B cell (primary cell): ENCODE data around the gene RCC1. TPM values are rescaled to one million over a fixed set of nuclear protein-coding genes. Genes with fewer than 3 reads are reported as not detected.

ENCODE experiments used
- ATAC-seq: fragments of 200-7000 bp; cut with Tn5 transposase; one replicate; pipeline ENCODE4 v1.10.0; 2021; ENCODE audit warnings: low read depth, mild to moderate bottlenecking, moderate number of reproducible peaks, moderate library complexity
- CTCF ChIA-PET: fragments of 350-600 bp; sonication (Branson Sonifier 250); formaldehyde crosslinking; loops from one replicate; lab custom pipeline; 2021; ENCODE audit warnings: antibody characterized with exemption, inconsistent platforms; lab: Charles Lee
- POLR2A ChIA-PET: fragments of 350-600 bp; sonication (Branson Sonifier 250); formaldehyde crosslinking; loops from one replicate; lab custom pipeline; 2021; ENCODE audit warnings: antibody characterized with exemption; lab: Charles Lee
- DNase-seq: peaks from one replicate; pipeline ENCODE4 v3.0.0; 2013
- H2AFZ ChIP-seq: 2 replicates; pipeline ENCODE4 v1.6.1; 2012; ENCODE audit warnings: mild to moderate bottlenecking, low read depth, low read length; ENCODE audit not compliant: insufficient read depth, poor library complexity, severe bottlenecking
- H3K27ac ChIP-seq, 2 donors: 1 replicate in 1 of 2; 2 replicates in 1 of 2; pipeline ENCODE4 v1.5.1; 2012 to 2013; ENCODE audit warnings: low read length in 2 of 2, mild to moderate bottlenecking in 2 of 2, moderate library complexity in 1 of 2
- H3K27me3 ChIP-seq, 4 experiments: fragments of 200-600 bp in 1 of 4; sonication (generic) in 1 of 4; replicated peaks in 1 of 4; 1 replicate in 2 of 4; 2 replicates in 2 of 4; pipeline versions ENCODE4 v1.6.1 to v1.7.0; 2013 to 2016; ENCODE audit warnings: low read length in 3 of 4, mild to moderate bottlenecking in 2 of 4, mixed read lengths in 1 of 4, moderate library complexity in 1 of 4; ENCODE audit not compliant: insufficient read depth in 4 of 4, control insufficient read depth in 3 of 4; ENCODE audit errors: control extremely low read depth in 1 of 4
- H3K36me3 ChIP-seq, 2 experiments: replicated peaks in 1 of 2; 1 replicate in 1 of 2; 2 replicates in 1 of 2; pipeline versions ENCODE4 v1.6.1 to v1.7.1; 2013; ENCODE audit warnings: low read length in 1 of 2; ENCODE audit not compliant: insufficient read depth in 2 of 2, control insufficient read depth in 1 of 2; ENCODE audit errors: control extremely low read depth in 1 of 2, extremely low read depth in 1 of 2
- H3K4me1 ChIP-seq, 2 donors: fragments of 200-600 bp in 1 of 2; sonication (generic) in 1 of 2; 1 replicate in 1 of 2; 2 replicates in 1 of 2; pipeline versions ENCODE4 v1.5.1 to v1.6.1; 2013 to 2017; ENCODE audit warnings: low read length in 2 of 2; ENCODE audit not compliant: control insufficient read depth in 2 of 2, insufficient read depth in 2 of 2
- H3K4me2 ChIP-seq: replicated peaks from 2 replicates; pipeline ENCODE3; 2012; ENCODE audit warnings: mild to moderate bottlenecking, low read depth, low read length; ENCODE audit not compliant: poor library complexity, severe bottlenecking
- H3K4me3 ChIP-seq, 5 experiments: fragments of 200-600 bp in 1 of 5; sonication (generic) in 1 of 5; 1 replicate in 3 of 5; 2 replicates in 2 of 5; pipeline versions ENCODE4 v1.5.1 to v1.7.0; 2011 to 2016; ENCODE audit warnings: low read length in 4 of 5, mild to moderate bottlenecking in 4 of 5, low read depth in 2 of 5, control low read depth in 1 of 5, moderate library complexity in 1 of 5; ENCODE audit not compliant: insufficient read depth in 1 of 5; ENCODE audit errors: control extremely low read depth in 1 of 5, extremely low read depth in 1 of 5
- H3K79me2 ChIP-seq: fragments of 200-600 bp; sonication (generic); one replicate; pipeline ENCODE4 v1.6.0; 2016; ENCODE audit warnings: low read length; ENCODE audit not compliant: control insufficient read depth, insufficient read depth
- H3K9ac ChIP-seq: fragments of 200-600 bp; sonication (generic); 2 replicates; pipeline ENCODE4 v1.6.1; 2017; ENCODE audit warnings: mild to moderate bottlenecking, low read length, moderate library complexity
- H3K9me3 ChIP-seq, 3 donors: one replicate each; pipeline versions ENCODE4 v1.6.1 to v1.7.1; 2013; ENCODE audit warnings: low read length in 2 of 3; ENCODE audit not compliant: control insufficient read depth in 2 of 3, insufficient read depth in 1 of 3; ENCODE audit errors: control extremely low read depth in 1 of 3
- H4K20me1 ChIP-seq: 2 replicates; pipeline ENCODE4 v1.6.0; 2012; ENCODE audit warnings: mild to moderate bottlenecking, low read length; ENCODE audit not compliant: insufficient read depth, control insufficient read depth, poor library complexity, severe bottlenecking
- H3K27ac Mint-ChIP-seq: one replicate; pipeline ENCODE4 v1.8.0; 2021; ENCODE audit warnings: mixed read lengths
- H3K27me3 Mint-ChIP-seq: one replicate; pipeline ENCODE4 v1.8.0; 2021; ENCODE audit warnings: mixed read lengths
- H3K4me1 Mint-ChIP-seq: one replicate; pipeline ENCODE4 v1.8.0; 2021; ENCODE audit warnings: mixed read lengths
- H3K4me3 Mint-ChIP-seq: one replicate; pipeline ENCODE4 v1.8.0; 2021; ENCODE audit warnings: mixed read lengths
- H3K9me3 Mint-ChIP-seq: one replicate; pipeline ENCODE4 v1.8.0; 2022; ENCODE audit warnings: mixed read lengths; ENCODE audit not compliant: insufficient read depth
- EZH2 ChIP-seq: IDR thresholded peaks from 2 replicates; pipeline ENCODE4 v1.6.1; 2012; ENCODE audit warnings: borderline replicate concordance, low read depth, mild to moderate bottlenecking, moderate library complexity, low read length; ENCODE audit not compliant: insufficient read depth, poor library complexity, severe bottlenecking
- WGBS: methylation state at CpG from one replicate; pipeline ENCODE4 v1.1.5; 2013; ENCODE audit warnings: missing lambda C conversion rate; ENCODE audit not compliant: insufficient coverage; 5-methylcytosine and 5-hydroxymethylcytosine counted together
- intact Hi-C: fragments of 100-400 bp; cut with micrococcal nuclease; formaldehyde crosslinking; loops from one replicate; pipeline ENCODE4 v1.10.0; 2022
- polyA plus RNA-seq: library from polyadenylated mRNA; depleted of rRNA; stranded (reverse); fragments of >200 nt; gene quantifications from 2 replicates; pipeline ENCODE4 v1.2.3, GENCODE V29; 2012
- total RNA-seq, 2 donors: library from RNA; stranded (reverse); fragments of 120-200 nt in 1 of 2; gene quantifications; 1 replicate in 1 of 2; 2 replicates in 1 of 2; pipeline versions ENCODE4 v1.2.3 to v1.2.4, GENCODE V29; 2013 to 2022
- TF ChIP-seq, protein P1 (sequence below): fragments of 200-600 bp; IDR thresholded peaks from one replicate; pipeline ENCODE4 v1.8.0; 2022; ENCODE audit warnings: antibody characterized with exemption, mild to moderate bottlenecking

Gene RCC1
- total and polyA plus RNA-seq, 2 donors (not counting 1 experiment from before 2014, with no cell fraction given): 9.7 to 17.5 TPM

- peaks cover 0 to 5% (median 0%) of the 10 kb centered on the region in 3 donors for H3K9me3 ChIP-seq
- DNase-seq: no peak
- H3K79me2 ChIP-seq: peaks cover 23% of the 10 kb centered on the region
- H3K4me3 ChIP-seq: no peak overlapping the region
- H3K4me1 ChIP-seq: peaks cover 13 to 23% of the 10 kb centered on the region in 2 donors
- peaks cover 3 to 5% of the 10 kb centered on the region in 2 experiments for H3K36me3 ChIP-seq
- TF ChIP-seq, protein P1, sequence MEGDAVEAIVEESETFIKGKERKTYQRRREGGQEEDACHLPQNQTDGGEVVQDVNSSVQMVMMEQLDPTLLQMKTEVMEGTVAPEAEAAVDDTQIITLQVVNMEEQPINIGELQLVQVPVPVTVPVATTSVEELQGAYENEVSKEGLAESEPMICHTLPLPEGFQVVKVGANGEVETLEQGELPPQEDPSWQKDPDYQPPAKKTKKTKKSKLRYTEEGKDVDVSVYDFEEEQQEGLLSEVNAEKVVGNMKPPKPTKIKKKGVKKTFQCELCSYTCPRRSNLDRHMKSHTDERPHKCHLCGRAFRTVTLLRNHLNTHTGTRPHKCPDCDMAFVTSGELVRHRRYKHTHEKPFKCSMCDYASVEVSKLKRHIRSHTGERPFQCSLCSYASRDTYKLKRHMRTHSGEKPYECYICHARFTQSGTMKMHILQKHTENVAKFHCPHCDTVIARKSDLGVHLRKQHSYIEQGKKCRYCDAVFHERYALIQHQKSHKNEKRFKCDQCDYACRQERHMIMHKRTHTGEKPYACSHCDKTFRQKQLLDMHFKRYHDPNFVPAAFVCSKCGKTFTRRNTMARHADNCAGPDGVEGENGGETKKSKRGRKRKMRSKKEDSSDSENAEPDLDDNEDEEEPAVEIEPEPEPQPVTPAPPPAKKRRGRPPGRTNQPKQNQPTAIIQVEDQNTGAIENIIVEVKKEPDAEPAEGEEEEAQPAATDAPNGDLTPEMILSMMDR: no peak
- TF ChIP-seq EZH2: no peak
- 95% methylated on average over 2 of the region's 3 CpGs for WGBS
- peaks cover 21% of the 10 kb centered on the region for H4K20me1 ChIP-seq
- no peak overlapping the region for H3K27ac Mint-ChIP-seq
- H3K27me3 ChIP-seq: no peaks in the 10 kb centered on the region
- ChIA-PET POLR2A (no interaction called here), CTCF (interaction anchor here (1.4 kb wide), 1 partner anchor 375 kb away, joined by 3 read pairs; no protein-coding TSS in a partner anchor)
- no peak overlapping the region for H3K4me2 ChIP-seq
- H3K4me3 Mint-ChIP-seq: no peak overlapping the region
- H2AFZ ChIP-seq: no peak overlapping the region
- H3K9ac ChIP-seq: no peak overlapping the region
- intact Hi-C loops: no loop called here
- ATAC-seq: no peak
- H3K27ac ChIP-seq: no peak overlapping the region
- H3K4me1 Mint-ChIP-seq: peaks cover 17% of the 10 kb centered on the region
- H3K9me3 Mint-ChIP-seq: no peaks in the 10 kb centered on the region
- H3K27me3 Mint-ChIP-seq: no peaks in the 10 kb centered on the region
These were observed 2.7 kb upstream of the RCC1 start for GRCh38 chr1:28503117-28503516.

DNA sequence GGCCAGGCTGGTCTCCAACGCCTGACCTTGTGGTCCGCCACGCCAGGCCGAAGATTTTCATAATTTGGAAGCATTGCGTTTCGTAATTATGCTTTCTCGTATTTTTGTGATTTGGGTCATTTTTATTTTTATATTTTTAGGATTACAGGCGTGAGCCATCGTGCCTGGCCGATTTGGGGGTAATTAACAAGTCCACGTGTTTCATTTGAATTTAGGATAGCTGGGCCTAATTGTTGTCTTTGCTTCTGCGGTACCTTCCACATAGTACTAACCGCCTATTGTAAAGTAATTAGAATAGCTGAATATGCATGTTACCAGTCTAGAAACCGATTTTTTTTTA, 1.0 kb downstream of the RCC1 start:
- H4K20me1 ChIP-seq: peaks cover 53% of the 10 kb centered on the region
- ChIA-PET CTCF (interaction anchor here (0.7 to 4.3 kb wide), 6 partner anchors 11 to 260 kb away, joined by 3 to 24 read pairs (median 4); no protein-coding TSS in a partner anchor), POLR2A (interaction anchor here (0.7 to 1.7 kb wide), 5 partner anchors 11 to 1070 kb away, joined by 3 to 5 read pairs (median 4); partner anchors contain the start of genes SRSF4 and YTHDF2)
- Mint-ChIP-seq H3K4me3 (peak overlapping the region; percentile 97), H3K27ac (peak overlapping the region; percentile 98), H3K9me3 (no peaks in the 10 kb centered on the region), H3K4me1 (peaks cover 48% of the 10 kb centered on the region), H3K27me3 (no peaks in the 10 kb centered on the region)
- peaks cover 0 to 5% (median 0%) of the 10 kb centered on the region in 3 donors for H3K9me3 ChIP-seq
- DNase-seq: no peak
- peaks cover 43 to 54% of the 10 kb centered on the region in 2 donors for H3K4me1 ChIP-seq
- peaks cover 48% of the 10 kb centered on the region for H3K79me2 ChIP-seq
- H2AFZ ChIP-seq: no peak overlapping the region
- peaks cover 19 to 40% of the 10 kb centered on the region in 2 experiments for H3K36me3 ChIP-seq
- ATAC-seq: no peak
- TF ChIP-seq, protein P1: no peak
- no peak for TF ChIP-seq EZH2
- peak overlapping the region; percentile 86 for H3K9ac ChIP-seq
- no peaks in the 10 kb centered on the region for H3K27me3 ChIP-seq
- intact Hi-C loops: loop anchor here (1.0 to 5.0 kb wide), 4 partner anchors 11 to 675 kb away; partner anchors contain the start of gene SRSF4
- WGBS: 0% methylated on average over 5 of the region's 14 CpGs
- peak overlapping the region; percentile 75 for H3K4me2 ChIP-seq
- peak overlapping the region; percentile 60 to 84 (median 80) for H3K4me3 ChIP-seq
- H3K27ac ChIP-seq: peak overlapping the region; percentile 65 to 67
